ENCODE measurements around the gene MMP20. TPM values are rescaled to one million over a fixed set of nuclear protein-coding genes. Genes with fewer than 3 reads are reported as not detected.

Gene MMP20
- total and polyA plus RNA-seq, 2 donors from 2014 or later: not detected

GRCh38 chr11:102620179-102620578 is 5.0 kb downstream of the MMP20 start:
- FAIRE-seq (no peak), DNase-seq (no peak)
- TF ChIP-seq CTCF (IDR thresholded peaks at IDR 0.05; ENCODE audit: borderline replicate concordance, extremely low read depth, insufficient read depth): no peak
- intact Hi-C loops (cut with DNase I): no loop called here
- H3K27ac ChIP-seq (ENCODE audit: low read depth in 2 of 2, low read length in 2 of 2): no peak overlapping the region
- no peak overlapping the region for H3K4me3 ChIP-seq (ENCODE audit: low read length in 3 of 3)
- H3K36me3 ChIP-seq (ENCODE audit: control insufficient read depth in 2 of 3, insufficient read depth in 3 of 3, low read length in 3 of 3): no peaks in the 10 kb centered on the region
- H3K9me3 ChIP-seq (ENCODE audit: control insufficient read depth in 2 of 3, insufficient read depth in 1 of 3, low read length in 3 of 3): no peaks in the 10 kb centered on the region
- no peak overlapping the region for H3K9ac ChIP-seq (ENCODE audit: low read length in 3 of 3)
- H3K4me1 ChIP-seq (ENCODE audit: control insufficient read depth in 2 of 3, insufficient read depth in 2 of 3, low read depth in 1 of 3, low read length in 3 of 3): peaks cover 0 to 3% (median 0%) of the 10 kb centered on the region in 3 donors
- H3K27me3 ChIP-seq (ENCODE audit: control insufficient read depth, insufficient read depth, low read length): no peaks in the 10 kb centered on the region

GRCh38 chr11:102617466-102618008 is 7.6 kb downstream of the MMP20 start:
- TF ChIP-seq CTCF (IDR thresholded peaks at IDR 0.05; ENCODE audit: borderline replicate concordance, extremely low read depth, insufficient read depth): no peak
- H3K27ac ChIP-seq (ENCODE audit: low read depth in 2 of 2, low read length in 2 of 2): no peak overlapping the region
- H3K27me3 ChIP-seq (ENCODE audit: control insufficient read depth, insufficient read depth, low read length): no peaks in the 10 kb centered on the region
- no peak overlapping the region for H3K9ac ChIP-seq (ENCODE audit: low read length in 3 of 3)
- FAIRE-seq (no peak), DNase-seq (no peak)
- H3K4me1 ChIP-seq (ENCODE audit: control insufficient read depth in 2 of 3, insufficient read depth in 2 of 3, low read depth in 1 of 3, low read length in 3 of 3): peaks cover 0 to 6% (median 3%) of the 10 kb centered on the region in 3 donors
- H3K4me3 ChIP-seq (ENCODE audit: low read length in 3 of 3): no peak overlapping the region
- H3K9me3 ChIP-seq (ENCODE audit: control insufficient read depth in 2 of 3, insufficient read depth in 1 of 3, low read length in 3 of 3): no peaks in the 10 kb centered on the region
- no peaks in the 10 kb centered on the region for H3K36me3 ChIP-seq (ENCODE audit: control insufficient read depth in 2 of 3, insufficient read depth in 3 of 3, low read length in 3 of 3)
- intact Hi-C loops (cut with DNase I): no loop called here

- intact Hi-C loops (cut with DNase I): no loop called here
- FAIRE-seq (no peak), DNase-seq (no peak)
- no peak for TF ChIP-seq CTCF (IDR thresholded peaks at IDR 0.05; ENCODE audit: borderline replicate concordance, extremely low read depth, insufficient read depth)
- no peaks in the 10 kb centered on the region for H3K36me3 ChIP-seq (ENCODE audit: control insufficient read depth in 2 of 3, insufficient read depth in 3 of 3, low read length in 3 of 3)
- H3K27me3 ChIP-seq (ENCODE audit: control insufficient read depth, insufficient read depth, low read length): no peaks in the 10 kb centered on the region
- H3K4me1 ChIP-seq (ENCODE audit: control insufficient read depth in 2 of 3, insufficient read depth in 2 of 3, low read depth in 1 of 3, low read length in 3 of 3): peaks cover 0 to 6% (median 3%) of the 10 kb centered on the region in 3 donors
- no peak overlapping the region for H3K4me3 ChIP-seq (ENCODE audit: low read length in 3 of 3)
- no peak overlapping the region for H3K27ac ChIP-seq (ENCODE audit: low read depth in 2 of 2, low read length in 2 of 2)
- H3K9me3 ChIP-seq (ENCODE audit: control insufficient read depth in 2 of 3, insufficient read depth in 1 of 3, low read length in 3 of 3): no peaks in the 10 kb centered on the region
- no peak overlapping the region for H3K9ac ChIP-seq (ENCODE audit: low read length in 3 of 3)
Measured at GRCh38 chr11:102615894-102616432, 9.2 kb downstream of the MMP20 start.

All from kidney (tissue), 14 donors.